ENCODE results near the gene LRRC56.

Gene LRRC56

GRCh38 chr11:550746-551085 lies 13.4 kb downstream of the LRRC56 start:
- TF ChIP-seq CTCF (IDR thresholded peaks at IDR 0.05; ENCODE audit: low read depth, low read length): no peak

GRCh38 chr11:551131-551530 lies 13.8 kb downstream of the LRRC56 start:
- TF ChIP-seq CTCF (IDR thresholded peaks at IDR 0.05; ENCODE audit: low read depth, low read length): no peak

More at GRCh38 chr11:550746-551085, 13.4 kb downstream of the LRRC56 start:
- H3K4me3 ChIP-seq (ENCODE audit: low read depth, low read length): no peak overlapping the region

GRCh38 chr11:551596-551995 lies 14.3 kb downstream of the LRRC56 start:
- TF ChIP-seq CTCF (IDR thresholded peaks at IDR 0.05; ENCODE audit: low read depth, low read length): no peak
- no peak overlapping the region for H3K4me3 ChIP-seq (ENCODE audit: low read depth, low read length)

More at GRCh38 chr11:551131-551530, 13.8 kb downstream of the LRRC56 start:
- H3K4me3 ChIP-seq (ENCODE audit: low read depth, low read length): no peak overlapping the region

GRCh38 chr11:553083-553987 lies 16.0 kb downstream of the LRRC56 start:
- TF ChIP-seq CTCF (IDR thresholded peaks at IDR 0.05; ENCODE audit: low read depth, low read length): no peak
- H3K4me3 ChIP-seq (ENCODE audit: low read depth, low read length): no peak overlapping the region

GRCh38 chr11:553988-554340 lies 16.6 kb downstream of the LRRC56 start:
- H3K4me3 ChIP-seq (ENCODE audit: low read depth, low read length): no peak overlapping the region
- no peak for TF ChIP-seq CTCF (IDR thresholded peaks at IDR 0.05; ENCODE audit: low read depth, low read length)

GRCh38 chr11:554428-555226 lies 17.3 kb downstream of the LRRC56 start:
- no peak for TF ChIP-seq CTCF (IDR thresholded peaks at IDR 0.05; ENCODE audit: low read depth, low read length)
- H3K4me3 ChIP-seq (ENCODE audit: low read depth, low read length): no peak overlapping the region

All from WI38 (cell line).